WTC11 (cell line): ENCODE measurements around the gene SNX10. TPM values are rescaled to one million over a fixed set of nuclear protein-coding genes. Genes with fewer than 3 reads are reported as not detected.

ENCODE experiments used
- ATAC-seq: fragments of 200-7000 bp; cut with Tn5 transposase; 2 replicates; pipeline ENCODE4 v1.10.0; 2021; ENCODE audit warnings: mild to moderate bottlenecking, moderate library complexity
- CTCF ChIA-PET: fragments of 300-600 bp; sonication (Branson Sonifier 250); formaldehyde crosslinking; loops from one replicate; lab custom pipeline; 2021; ENCODE audit warnings: antibody characterized with exemption; lab: Charles Lee
- POLR2A ChIA-PET: fragments of 350-600 bp; sonication (Branson Sonifier 250); formaldehyde crosslinking; loops from one replicate; lab custom pipeline; 2021; ENCODE audit warnings: antibody characterized with exemption; lab: Charles Lee
- DNase-seq: peaks from one replicate; pipeline ENCODE4 v3.0.0; 2021; ENCODE audit warnings: low spot score
- H3K27ac Mint-ChIP-seq: 2 replicates; pipeline ENCODE4 v1.8.0; 2021; ENCODE audit warnings: mixed read lengths
- H3K27me3 Mint-ChIP-seq: 2 replicates; pipeline ENCODE4 v1.8.0; 2021; ENCODE audit warnings: low read depth, mild to moderate bottlenecking, moderate library complexity, mixed read lengths
- H3K36me3 Mint-ChIP-seq: 2 replicates; pipeline ENCODE4 v1.8.0; 2021; ENCODE audit warnings: mixed read lengths
- H3K4me1 Mint-ChIP-seq: 2 replicates; pipeline ENCODE4 v1.8.0; 2022; ENCODE audit warnings: mixed read lengths
- H3K4me3 Mint-ChIP-seq: 2 replicates; pipeline ENCODE4 v1.8.0; 2021; ENCODE audit warnings: mild to moderate bottlenecking, moderate library complexity, mixed read lengths
- H3K9me3 Mint-ChIP-seq: 2 replicates; pipeline ENCODE4 v1.8.0; 2021; ENCODE audit warnings: mixed read lengths
- AR ChIP-seq: fragments of 250-450 bp; sonication (Bioruptor Pico); IDR thresholded peaks from 2 replicates; pipeline ENCODE4 v1.9.0; 2021; ENCODE audit warnings: mild to moderate bottlenecking
- ATF3 ChIP-seq: sonication (generic); formaldehyde crosslinking; conservative IDR thresholded peaks from 2 replicates; pipeline ENCODE4 v1.8.1; 2022; ENCODE audit warnings: mild to moderate bottlenecking, missing genetic modification reagents
- CBFB ChIP-seq: sonication (generic); formaldehyde crosslinking; IDR thresholded peaks from 2 replicates; pipeline ENCODE4 v1.8.1; 2022; ENCODE audit warnings: mild to moderate bottlenecking, low read depth, missing genetic modification reagents
- E2F1 ChIP-seq: sonication (generic); formaldehyde crosslinking; IDR thresholded peaks from 2 replicates; pipeline ENCODE4 v1.8.0; 2022; ENCODE audit warnings: mild to moderate bottlenecking, missing genetic modification reagents
- E2F4 ChIP-seq: sonication (generic); formaldehyde crosslinking; IDR thresholded peaks from 2 replicates; pipeline ENCODE4 v1.8.1; 2022; ENCODE audit warnings: low read depth, mild to moderate bottlenecking, moderate library complexity, missing genetic modification reagents, borderline replicate concordance
- ELF4 ChIP-seq: sonication (generic); formaldehyde crosslinking; IDR thresholded peaks from 2 replicates; pipeline ENCODE4 v1.8.1; 2022; ENCODE audit warnings: low read depth, mild to moderate bottlenecking, moderate library complexity, missing genetic modification reagents
- ESRRA ChIP-seq: sonication (generic); formaldehyde crosslinking; IDR thresholded peaks from 2 replicates; pipeline ENCODE4 v1.8.1; 2022; ENCODE audit warnings: mild to moderate bottlenecking, missing genetic modification reagents, borderline replicate concordance
- GABPB1 ChIP-seq: sonication (generic); formaldehyde crosslinking; IDR thresholded peaks from 2 replicates; pipeline ENCODE4 v1.8.1; 2023; ENCODE audit warnings: mild to moderate bottlenecking, missing genetic modification reagents
- GRHL2 ChIP-seq: fragments of 250-450 bp; sonication (Bioruptor Pico); IDR thresholded peaks from 2 replicates; pipeline ENCODE4 v1.8.0; 2022; ENCODE audit warnings: mild to moderate bottlenecking, moderate library complexity; ENCODE audit not compliant: insufficient replicate concordance, severe bottlenecking
- HMGA2 ChIP-seq: fragments of 250-450 bp; sonication (Bioruptor Pico); IDR thresholded peaks from 2 replicates; pipeline ENCODE4 v1.4.0; 2021; ENCODE audit warnings: mild to moderate bottlenecking, moderate library complexity
- IRF1 ChIP-seq: sonication (generic); formaldehyde crosslinking; IDR thresholded peaks from 2 replicates; pipeline ENCODE4 v1.8.0; 2023; ENCODE audit warnings: missing genetic modification reagents
- JUN ChIP-seq: sonication (generic); formaldehyde crosslinking; IDR thresholded peaks from 2 replicates; pipeline ENCODE4 v1.8.0; 2023; ENCODE audit warnings: mild to moderate bottlenecking, missing genetic modification reagents
- KAT7 ChIP-seq: sonication (generic); formaldehyde crosslinking; IDR thresholded peaks from 2 replicates; pipeline ENCODE4 v1.8.1; 2023; ENCODE audit warnings: missing genetic modification reagents, mild to moderate bottlenecking, borderline replicate concordance
- NFE2L1 ChIP-seq: sonication (generic); formaldehyde crosslinking; IDR thresholded peaks from 2 replicates; pipeline ENCODE4 v1.8.1; 2023; ENCODE audit warnings: missing genetic modification reagents
- NR2C2 ChIP-seq: sonication (generic); formaldehyde crosslinking; IDR thresholded peaks from 2 replicates; pipeline ENCODE4 v1.8.0; 2022; ENCODE audit warnings: mild to moderate bottlenecking, missing genetic modification reagents
- PRDM15 ChIP-seq: sonication (generic); formaldehyde crosslinking; IDR thresholded peaks from 2 replicates; pipeline ENCODE4 v1.8.0; 2022; ENCODE audit warnings: missing genetic modification reagents
- RORB ChIP-seq: fragments of 250-450 bp; sonication (Bioruptor Pico); IDR thresholded peaks from 2 replicates; pipeline ENCODE4 v1.9.0; 2021; ENCODE audit warnings: mild to moderate bottlenecking
- SOX15 ChIP-seq: fragments of 250-450 bp; sonication (Bioruptor Pico); IDR thresholded peaks from 2 replicates; pipeline ENCODE4 v1.9.0; 2021; ENCODE audit warnings: mild to moderate bottlenecking
- TEAD1 ChIP-seq: sonication (generic); formaldehyde crosslinking; IDR thresholded peaks from 2 replicates; pipeline ENCODE4 v1.8.0; 2022; ENCODE audit warnings: mild to moderate bottlenecking, missing genetic modification reagents
- TP53 ChIP-seq: sonication (generic); formaldehyde crosslinking; IDR thresholded peaks from 2 replicates; pipeline ENCODE4 v1.8.1; 2023; ENCODE audit warnings: mild to moderate bottlenecking, missing genetic modification reagents
- USF1 ChIP-seq: sonication (generic); formaldehyde crosslinking; IDR thresholded peaks from 2 replicates; pipeline ENCODE4 v1.8.0; 2022; ENCODE audit warnings: mild to moderate bottlenecking, missing genetic modification reagents
- USF2 ChIP-seq: sonication (generic); formaldehyde crosslinking; IDR thresholded peaks from 2 replicates; pipeline ENCODE4 v1.8.1; 2023; ENCODE audit warnings: mild to moderate bottlenecking, missing genetic modification reagents, moderate library complexity
- ZNF423 ChIP-seq: fragments of 250-450 bp; sonication (Bioruptor Pico); IDR thresholded peaks from 2 replicates; pipeline ENCODE4 v2.1.2; 2022; ENCODE audit warnings: mild to moderate bottlenecking, moderate library complexity
- total RNA-seq: library from RNA; stranded (reverse); gene quantifications from 3 replicates; pipeline ENCODE4 v1.2.3, GENCODE V29; 2021

Gene SNX10
- total RNA-seq, 1 experiment from 2014 or later: 10.8 TPM

GRCh38 chr7:26332698-26333097 is 41.0 kb downstream of the SNX10 start:
- H3K27me3 Mint-ChIP-seq: no peaks in the 10 kb centered on the region; the same call in 1 of the 2 replicates
- POLR2A ChIA-PET: no interaction called here
- H3K27ac Mint-ChIP-seq: no peak overlapping the region
- TF ChIP-seq KAT7 (CRISPR knock-in tag): no peak
- no peak for TF ChIP-seq ELF4
- TF ChIP-seq JUN (CRISPR knock-in tag): no peak
- no peak for TF ChIP-seq E2F4 (CRISPR knock-in tag)
- no peak for TF ChIP-seq IRF1 (CRISPR knock-in tag)
- no peak for TF ChIP-seq USF2 (CRISPR knock-in tag)
- no peak for TF ChIP-seq HMGA2
- no peak for TF ChIP-seq E2F1 (CRISPR knock-in tag)
- TF ChIP-seq ATF3 (CRISPR knock-in tag): no peak
- no peak for TF ChIP-seq NFE2L1
- TF ChIP-seq RORB: no peak
- no peak for TF ChIP-seq USF1 (CRISPR knock-in tag)
- TF ChIP-seq, all 79 proteins: peak for 0
- Mint-ChIP-seq H3K4me3 (no peak overlapping the region), H3K36me3 (peaks cover 6% of the 10 kb centered on the region; the same call in 1 of the 2 replicates), H3K4me1 (peaks cover 11% of the 10 kb centered on the region), H3K9me3 (peaks cover 15% of the 10 kb centered on the region)
- ATAC-seq (no peak), DNase-seq (no peak)
- CTCF ChIA-PET: no interaction called here

- POLR2A ChIA-PET: no interaction called here
- TF ChIP-seq GRHL2 (CRISPR knock-in tag): no peak
- TF ChIP-seq SOX15 (CRISPR knock-in tag): no peak
- TF ChIP-seq NR2C2 (CRISPR knock-in tag): no peak
- no peak for TF ChIP-seq CBFB (CRISPR knock-in tag)
- TF ChIP-seq TP53 (CRISPR knock-in tag): no peak
- TF ChIP-seq ESRRA (CRISPR knock-in tag): no peak
- TF ChIP-seq TEAD1: no peak
- no peak for TF ChIP-seq AR
- no peak for TF ChIP-seq ZNF423 (CRISPR knock-in tag)
- TF ChIP-seq PRDM15 (CRISPR knock-in tag): no peak
- no peak for TF ChIP-seq GABPB1 (CRISPR knock-in tag)
Observed at GRCh38 chr7:26334166-26334859, 42.7 kb downstream of the SNX10 start.

More at GRCh38 chr7:26334166-26334859, 42.7 kb downstream of the SNX10 start:
- CTCF ChIA-PET: no interaction called here
- Mint-ChIP-seq H3K4me1 (peaks cover 11% of the 10 kb centered on the region), H3K27ac (peak overlapping the region; percentile 52; the same call in 1 of the 2 replicates), H3K4me3 (no peak overlapping the region), H3K27me3 (no peaks in the 10 kb centered on the region; the same call in 1 of the 2 replicates), H3K9me3 (peaks cover 15% of the 10 kb centered on the region), H3K36me3 (peaks cover 6% of the 10 kb centered on the region; the same call in 1 of the 2 replicates)
- ATAC-seq: no peak
- no peak for DNase-seq
